MCF 10A (cell line): ENCODE data around the gene TMEM219. TPM values are rescaled to one million over a fixed set of nuclear protein-coding genes. Genes with fewer than 3 reads are reported as not detected.

Experiments used
- BruUV-seq: library from RNA; stranded (reverse); fragments of 400-500 nt; replicated peaks from 2 replicates; lab custom pipeline; 2021; lab: Mats Ljungman, UMichigan
- CTCF ChIA-PET: fragments of 300-600 bp; sonication (Branson Sonifier 250); formaldehyde crosslinking; extraction: SDS; loops from one replicate; lab custom pipeline; 2021; ENCODE audit warnings: antibody characterized with exemption, inconsistent platforms; lab: Yijun Ruan, JAX
- POLR2A ChIA-PET: fragments of 300-600, 350-650 bp; sonication (Branson Sonifier 250); formaldehyde crosslinking; extraction: SDS; loops from one replicate; lab custom pipeline; 2020; ENCODE audit warnings: antibody characterized with exemption, inconsistent platforms; lab: Yijun Ruan, JAX
- DNase-seq: peaks from one replicate; pipeline ENCODE4 v3.0.0-alpha.2; 2018; ENCODE audit not compliant: unreplicated experiment
- H3K27ac Mint-ChIP-seq: one replicate; pipeline ENCODE4 v1.8.0; 2022; ENCODE audit warnings: mild to moderate bottlenecking, low read depth, mixed read lengths; ENCODE audit not compliant: unreplicated experiment
- H3K27me3 Mint-ChIP-seq: one replicate; pipeline ENCODE4 v1.8.0; 2022; ENCODE audit warnings: mixed read lengths; ENCODE audit not compliant: insufficient read depth, unreplicated experiment
- H3K36me3 Mint-ChIP-seq: one replicate; pipeline ENCODE4 v1.8.0; 2022; ENCODE audit warnings: mild to moderate bottlenecking, moderate library complexity, mixed read lengths; ENCODE audit not compliant: insufficient read depth, unreplicated experiment
- H3K4me1 Mint-ChIP-seq: one replicate; pipeline ENCODE4 v1.8.0; 2022; ENCODE audit warnings: mixed read lengths; ENCODE audit not compliant: insufficient read depth, unreplicated experiment
- H3K4me3 Mint-ChIP-seq: one replicate; pipeline ENCODE4 v1.8.0; 2022; ENCODE audit warnings: mild to moderate bottlenecking, moderate library complexity, mixed read lengths; ENCODE audit not compliant: unreplicated experiment
- H3K9me3 Mint-ChIP-seq: one replicate; pipeline ENCODE4 v1.8.0; 2022; ENCODE audit warnings: mixed read lengths; ENCODE audit not compliant: unreplicated experiment
- intact Hi-C: fragments of 100-400 bp; cut with micrococcal nuclease; formaldehyde crosslinking; loops from 2 replicates; pipeline ENCODE4 v1.14.1; 2022
- total RNA-seq: library from RNA; stranded (reverse); gene quantifications from 2 replicates; pipeline ENCODE4 v1.2.3, GENCODE V29; 2022
- TF ChIP-seq, protein P1 (sequence below): fragments of 200-600 bp; IDR thresholded peaks from one replicate; pipeline ENCODE4 v1.8.0; 2022; ENCODE audit warnings: antibody characterized with exemption, mild to moderate bottlenecking; ENCODE audit not compliant: unreplicated experiment

Gene TMEM219
- total RNA-seq, 1 experiment from 2014 or later, result 62.1 TPM

GRCh38 chr16:29986931-29987330, 25.1 kb downstream of the TMEM219 start:
- Mint-ChIP-seq H3K9me3 (no peaks in the 10 kb centered on the region), H3K4me3 (no peak overlapping the region), H3K27me3 (no peaks in the 10 kb centered on the region), H3K4me1 (no peaks in the 10 kb centered on the region), H3K36me3 (peaks cover 60% of the 10 kb centered on the region), H3K27ac (no peak overlapping the region)
- TF ChIP-seq, protein P1, sequence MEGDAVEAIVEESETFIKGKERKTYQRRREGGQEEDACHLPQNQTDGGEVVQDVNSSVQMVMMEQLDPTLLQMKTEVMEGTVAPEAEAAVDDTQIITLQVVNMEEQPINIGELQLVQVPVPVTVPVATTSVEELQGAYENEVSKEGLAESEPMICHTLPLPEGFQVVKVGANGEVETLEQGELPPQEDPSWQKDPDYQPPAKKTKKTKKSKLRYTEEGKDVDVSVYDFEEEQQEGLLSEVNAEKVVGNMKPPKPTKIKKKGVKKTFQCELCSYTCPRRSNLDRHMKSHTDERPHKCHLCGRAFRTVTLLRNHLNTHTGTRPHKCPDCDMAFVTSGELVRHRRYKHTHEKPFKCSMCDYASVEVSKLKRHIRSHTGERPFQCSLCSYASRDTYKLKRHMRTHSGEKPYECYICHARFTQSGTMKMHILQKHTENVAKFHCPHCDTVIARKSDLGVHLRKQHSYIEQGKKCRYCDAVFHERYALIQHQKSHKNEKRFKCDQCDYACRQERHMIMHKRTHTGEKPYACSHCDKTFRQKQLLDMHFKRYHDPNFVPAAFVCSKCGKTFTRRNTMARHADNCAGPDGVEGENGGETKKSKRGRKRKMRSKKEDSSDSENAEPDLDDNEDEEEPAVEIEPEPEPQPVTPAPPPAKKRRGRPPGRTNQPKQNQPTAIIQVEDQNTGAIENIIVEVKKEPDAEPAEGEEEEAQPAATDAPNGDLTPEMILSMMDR, result no peak
- CTCF ChIA-PET, result no interaction called here
- intact Hi-C loops, result no loop called here
- POLR2A ChIA-PET, result no interaction called here
- DNase-seq, result no peak
- BruUV-seq, result no TSS peak

GRCh38 chr16:29987371-29988085, 25.6 kb downstream of the TMEM219 start:
- intact Hi-C loops, result no loop called here
- no TSS peak for BruUV-seq
- Mint-ChIP-seq H3K27me3 (no peaks in the 10 kb centered on the region), H3K4me1 (no peaks in the 10 kb centered on the region), H3K4me3 (no peak overlapping the region), H3K9me3 (no peaks in the 10 kb centered on the region), H3K27ac (no peak overlapping the region), H3K36me3 (peaks cover 56% of the 10 kb centered on the region)
- TF ChIP-seq, protein P1, result no peak
- ChIA-PET POLR2A (interaction anchor here (0.7 kb wide), 1 partner anchor 167 kb away, joined by 3 read pairs; no protein-coding TSS in a partner anchor), CTCF (interaction anchor here (1.0 to 1.4 kb wide), 2 partner anchors 12 to 25 kb away, joined by 3 to 4 read pairs; partner anchors contain the start of gene TMEM219)
- no peak for DNase-seq

DNA sequence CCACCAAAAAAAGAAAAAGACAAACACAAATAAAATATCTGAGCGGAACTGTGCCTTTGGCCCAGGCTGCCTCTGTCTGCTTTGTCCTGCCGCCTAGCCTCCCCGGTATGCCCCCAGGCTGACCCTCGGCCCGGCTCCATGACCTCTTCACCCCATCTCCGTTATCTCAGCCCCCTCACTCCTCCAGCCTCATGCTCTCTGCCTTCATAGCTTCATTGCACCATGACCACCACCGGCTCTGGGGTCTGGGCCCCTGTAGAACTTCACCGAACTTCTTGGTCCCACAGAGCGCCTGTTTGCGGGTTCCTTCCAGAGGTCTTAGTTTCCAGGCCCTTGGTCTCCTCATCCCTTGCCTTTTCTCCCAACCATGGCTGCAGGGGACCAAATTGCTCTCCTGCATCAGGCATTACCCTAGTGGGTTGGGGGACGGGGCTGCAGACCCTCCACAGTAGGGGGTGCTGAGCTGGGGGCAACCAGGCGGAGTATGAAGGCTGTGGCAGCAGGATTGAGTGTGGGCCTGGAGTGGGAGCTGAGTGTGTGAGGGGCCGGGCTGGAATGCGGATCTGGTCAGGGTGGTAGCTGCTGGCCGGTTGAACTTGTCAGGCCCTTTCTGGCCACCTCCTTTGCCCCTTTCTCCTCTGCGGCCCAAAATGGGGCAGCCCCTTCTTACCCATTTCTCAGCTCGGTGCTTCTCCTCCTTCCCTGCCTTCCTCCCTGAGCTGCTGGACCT, 26.6 kb downstream of the TMEM219 start:
- no peaks in the 10 kb centered on the region for H3K4me1 Mint-ChIP-seq
- no peaks in the 10 kb centered on the region for H3K9me3 Mint-ChIP-seq
- H3K27ac Mint-ChIP-seq, result no peak overlapping the region
- H3K36me3 Mint-ChIP-seq, result peaks cover 50% of the 10 kb centered on the region
- intact Hi-C loops, result no loop called here
- TF ChIP-seq, protein P1, result no peak
- ChIA-PET CTCF (interaction anchor here (0.6 to 1.4 kb wide), 3 partner anchors 13 to 26 kb away, joined by 3 to 4 read pairs (median 3); partner anchors contain the start of gene TMEM219), POLR2A (interaction anchor here (0.7 to 1.1 kb wide), 2 partner anchors 14 to 168 kb away, joined by 3 read pairs; no protein-coding TSS in a partner anchor)
- BruUV-seq, result no TSS peak
- no peaks in the 10 kb centered on the region for H3K27me3 Mint-ChIP-seq
- no peak overlapping the region for H3K4me3 Mint-ChIP-seq
- DNase-seq, result no peak
